ENCODE results near the gene ALKBH1. TPM values are rescaled to one million over a fixed set of nuclear protein-coding genes. Genes with fewer than 3 reads are reported as not detected.

Gene ALKBH1
- polyA plus RNA-seq, 1 donor from 2014 or later: 20.8 TPM

DNA sequence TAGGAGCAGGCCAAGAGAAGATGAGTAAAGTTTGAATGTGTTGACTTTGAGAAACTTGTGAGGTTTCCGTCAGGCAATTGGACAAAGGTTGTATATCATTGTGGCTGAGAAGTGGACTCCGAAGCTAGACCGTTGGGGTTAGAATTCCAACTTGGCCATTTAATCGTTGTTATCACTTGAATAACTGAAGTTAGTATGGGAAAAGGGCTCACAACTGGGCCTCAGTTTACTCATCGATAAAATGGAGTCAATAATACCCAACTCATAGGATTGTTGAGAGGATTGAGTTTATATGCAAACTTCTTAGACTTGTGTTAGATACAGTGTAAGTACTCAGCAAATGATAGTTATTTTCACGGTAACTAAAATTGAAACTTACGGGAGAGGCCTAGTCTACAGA, 926 bp upstream of the ALKBH1 start:
- Histone ChIP-seq H3K9me2 (ENCODE audit: insufficient read depth, low read length) (no peaks in the 10 kb centered on the region), H3K36me3 (ENCODE audit: insufficient read depth, low read length) (peaks cover 3% of the 10 kb centered on the region), H3K4me3 (ENCODE audit: low read length) (peak overlapping the region; percentile 71), H3K9me3 (ENCODE audit: low read length) (no peaks in the 10 kb centered on the region), H2AFZ (ENCODE audit: low read depth, low read length) (peak overlapping the region; percentile 65), H3K79me2 (replicated peaks; ENCODE audit: insufficient read depth, low read length) (peaks cover 53% of the 10 kb centered on the region), H4K20me1 (ENCODE audit: insufficient read depth) (no peaks in the 10 kb centered on the region), H3F3A (ENCODE audit: insufficient read depth, low read length, poor library complexity, severe bottlenecking) (no peaks in the 10 kb centered on the region), H3K9ac (ENCODE audit: low read length) (peak overlapping the region; percentile 74), H3K27me3 (ENCODE audit: insufficient read depth, low read depth, low read length) (no peaks in the 10 kb centered on the region), H3K4me2 (ENCODE audit: low read length) (peak overlapping the region; percentile 74), H3K27ac (ENCODE audit: low read length) (no peak overlapping the region)
- TF ChIP-seq, protein P1, sequence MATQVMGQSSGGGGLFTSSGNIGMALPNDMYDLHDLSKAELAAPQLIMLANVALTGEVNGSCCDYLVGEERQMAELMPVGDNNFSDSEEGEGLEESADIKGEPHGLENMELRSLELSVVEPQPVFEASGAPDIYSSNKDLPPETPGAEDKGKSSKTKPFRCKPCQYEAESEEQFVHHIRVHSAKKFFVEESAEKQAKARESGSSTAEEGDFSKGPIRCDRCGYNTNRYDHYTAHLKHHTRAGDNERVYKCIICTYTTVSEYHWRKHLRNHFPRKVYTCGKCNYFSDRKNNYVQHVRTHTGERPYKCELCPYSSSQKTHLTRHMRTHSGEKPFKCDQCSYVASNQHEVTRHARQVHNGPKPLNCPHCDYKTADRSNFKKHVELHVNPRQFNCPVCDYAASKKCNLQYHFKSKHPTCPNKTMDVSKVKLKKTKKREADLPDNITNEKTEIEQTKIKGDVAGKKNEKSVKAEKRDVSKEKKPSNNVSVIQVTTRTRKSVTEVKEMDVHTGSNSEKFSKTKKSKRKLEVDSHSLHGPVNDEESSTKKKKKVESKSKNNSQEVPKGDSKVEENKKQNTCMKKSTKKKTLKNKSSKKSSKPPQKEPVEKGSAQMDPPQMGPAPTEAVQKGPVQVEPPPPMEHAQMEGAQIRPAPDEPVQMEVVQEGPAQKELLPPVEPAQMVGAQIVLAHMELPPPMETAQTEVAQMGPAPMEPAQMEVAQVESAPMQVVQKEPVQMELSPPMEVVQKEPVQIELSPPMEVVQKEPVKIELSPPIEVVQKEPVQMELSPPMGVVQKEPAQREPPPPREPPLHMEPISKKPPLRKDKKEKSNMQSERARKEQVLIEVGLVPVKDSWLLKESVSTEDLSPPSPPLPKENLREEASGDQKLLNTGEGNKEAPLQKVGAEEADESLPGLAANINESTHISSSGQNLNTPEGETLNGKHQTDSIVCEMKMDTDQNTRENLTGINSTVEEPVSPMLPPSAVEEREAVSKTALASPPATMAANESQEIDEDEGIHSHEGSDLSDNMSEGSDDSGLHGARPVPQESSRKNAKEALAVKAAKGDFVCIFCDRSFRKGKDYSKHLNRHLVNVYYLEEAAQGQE (IDR thresholded peaks at IDR 0.05; ENCODE audit: borderline replicate concordance): no peak

DNA sequence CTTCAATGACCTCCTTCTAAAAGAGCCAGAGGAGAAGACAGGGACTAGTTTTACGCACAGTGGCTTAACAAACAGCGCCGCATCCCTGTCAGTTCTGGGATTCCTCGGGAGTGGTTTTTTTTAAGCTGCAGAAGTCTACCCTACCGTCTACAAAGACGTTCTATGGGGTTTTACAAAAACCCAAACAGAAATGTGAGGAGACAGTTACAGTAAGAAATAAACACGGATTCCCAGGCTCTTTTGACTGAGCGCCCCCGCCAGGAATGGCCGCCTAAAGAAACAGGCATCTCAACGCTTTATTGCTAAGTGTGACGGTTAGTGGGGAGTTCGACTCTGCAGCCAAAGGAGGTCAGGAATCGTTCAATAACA, 484 bp downstream of the ALKBH1 start:
- H3K9ac ChIP-seq (ENCODE audit: low read length): peak overlapping the region; percentile 74
- H4K20me1 ChIP-seq (ENCODE audit: insufficient read depth): no peaks in the 10 kb centered on the region
- H3K9me2 ChIP-seq (ENCODE audit: insufficient read depth, low read length): no peaks in the 10 kb centered on the region
- peaks cover 49% of the 10 kb centered on the region for H3K79me2 ChIP-seq (replicated peaks; ENCODE audit: insufficient read depth, low read length)
- no peaks in the 10 kb centered on the region for H3K9me3 ChIP-seq (ENCODE audit: low read length)
- peak overlapping the region; percentile 98 for H3K4me2 ChIP-seq (ENCODE audit: low read length)
- peak overlapping the region; percentile 75 for H2AFZ ChIP-seq (ENCODE audit: low read depth, low read length)
- TF ChIP-seq, protein P1 (IDR thresholded peaks at IDR 0.05; ENCODE audit: borderline replicate concordance): no peak
- TF ChIP-seq POLR2AphosphoS5 (IDR thresholded peaks at IDR 0.05) (no peak), SMC3 (conservative IDR thresholded peaks at IDR 0.05; ENCODE audit: poor library complexity) (peak; percentile 67), RAD21 (conservative IDR thresholded peaks at IDR 0.05) (peak; percentile 66)
- TF ChIP-seq, protein P2, sequence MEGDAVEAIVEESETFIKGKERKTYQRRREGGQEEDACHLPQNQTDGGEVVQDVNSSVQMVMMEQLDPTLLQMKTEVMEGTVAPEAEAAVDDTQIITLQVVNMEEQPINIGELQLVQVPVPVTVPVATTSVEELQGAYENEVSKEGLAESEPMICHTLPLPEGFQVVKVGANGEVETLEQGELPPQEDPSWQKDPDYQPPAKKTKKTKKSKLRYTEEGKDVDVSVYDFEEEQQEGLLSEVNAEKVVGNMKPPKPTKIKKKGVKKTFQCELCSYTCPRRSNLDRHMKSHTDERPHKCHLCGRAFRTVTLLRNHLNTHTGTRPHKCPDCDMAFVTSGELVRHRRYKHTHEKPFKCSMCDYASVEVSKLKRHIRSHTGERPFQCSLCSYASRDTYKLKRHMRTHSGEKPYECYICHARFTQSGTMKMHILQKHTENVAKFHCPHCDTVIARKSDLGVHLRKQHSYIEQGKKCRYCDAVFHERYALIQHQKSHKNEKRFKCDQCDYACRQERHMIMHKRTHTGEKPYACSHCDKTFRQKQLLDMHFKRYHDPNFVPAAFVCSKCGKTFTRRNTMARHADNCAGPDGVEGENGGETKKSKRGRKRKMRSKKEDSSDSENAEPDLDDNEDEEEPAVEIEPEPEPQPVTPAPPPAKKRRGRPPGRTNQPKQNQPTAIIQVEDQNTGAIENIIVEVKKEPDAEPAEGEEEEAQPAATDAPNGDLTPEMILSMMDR (IDR thresholded peaks at IDR 0.05; ENCODE audit: poor library complexity, severe bottlenecking): peak; percentile 67
- no peaks in the 10 kb centered on the region for H3K27me3 ChIP-seq (ENCODE audit: insufficient read depth, low read depth, low read length)
- H3K4me3 ChIP-seq (ENCODE audit: low read length): peak overlapping the region; percentile 71
- no peaks in the 10 kb centered on the region for H3K36me3 ChIP-seq (ENCODE audit: insufficient read depth, low read length)
- peak overlapping the region; percentile 75 for H3K27ac ChIP-seq (ENCODE audit: low read length)
- H3F3A ChIP-seq (ENCODE audit: insufficient read depth, low read length, poor library complexity, severe bottlenecking): no peaks in the 10 kb centered on the region

All from neural cell (in vitro differentiated cells).